CD4-positive, alpha-beta T cell treated with Interleukin-4 for 1 hour (primary cell): ENCODE data around the gene MND1.
"Not testable (repeated sequence)": the region's sequence is repeated elsewhere in the genome, so short reads cannot be mapped to it uniquely, and the experiment has no call there.

Experiments
- DNase-seq, 2 donors: peaks; one replicate each; pipeline ENCODE4 v3.0.0-alpha.2; 2020 to 2022

Gene MND1

GRCh38 chr4:153407906-153408305 is 63.4 kb downstream of the MND1 start:
- DNase-seq = no peak

GRCh38 chr4:153408932-153409331 is 64.4 kb downstream of the MND1 start:
- no peak for DNase-seq

GRCh38 chr4:153409412-153409811 is 64.9 kb downstream of the MND1 start:
- DNase-seq = no peak

- DNase-seq = no peak
These were observed 65.5 kb downstream of the MND1 start for GRCh38 chr4:153409924-153410501.

- no peak for DNase-seq
These were observed 69.4 kb downstream of the MND1 start for GRCh38 chr4:153413842-153414241.

GRCh38 chr4:153416456-153416855 is 72.0 kb downstream of the MND1 start:
- DNase-seq = not testable (repeated sequence)

- no peak for DNase-seq
These were observed 73.6 kb downstream of the MND1 start for GRCh38 chr4:153418121-153418520.

DNA sequence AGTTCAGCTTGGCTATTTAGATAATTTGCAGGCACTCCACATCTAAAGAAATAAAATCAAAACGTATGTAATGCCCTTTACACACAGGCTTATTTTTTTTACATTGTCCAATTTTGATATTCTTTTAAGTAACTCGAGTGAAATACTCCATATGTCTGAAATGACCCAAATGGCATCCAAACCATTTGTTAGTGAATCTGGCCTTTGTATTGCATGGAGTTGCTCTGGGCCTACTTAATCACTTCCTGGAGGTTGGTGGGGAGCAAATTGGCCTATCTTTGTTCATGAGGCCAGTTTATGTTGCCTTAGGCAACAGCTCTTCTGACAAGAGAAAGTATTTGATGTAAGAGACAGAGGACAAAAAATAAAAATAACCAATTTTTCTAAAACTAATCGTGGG is 74.1 kb downstream of the MND1 start:
- DNase-seq = no peak

DNA sequence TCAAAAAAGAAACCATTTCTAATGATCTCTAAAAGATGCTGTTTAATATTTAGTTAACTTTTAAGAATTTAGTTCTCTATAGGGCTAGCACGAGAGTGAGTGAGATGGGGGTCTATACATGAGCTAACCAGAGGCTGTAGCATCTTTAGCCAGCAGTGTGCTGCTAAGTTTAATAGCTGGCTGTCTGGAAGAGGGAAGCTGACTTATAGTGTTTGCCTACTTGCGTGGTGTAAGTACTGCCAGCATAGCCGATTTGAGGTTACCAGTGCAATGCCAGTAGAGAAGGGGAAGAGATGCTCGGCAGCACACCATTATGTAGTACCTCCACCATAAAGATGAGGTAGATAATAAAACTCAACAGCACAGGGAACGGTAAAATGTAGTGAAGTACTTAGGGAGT is 74.5 kb downstream of the MND1 start:
- DNase-seq = no peak

- DNase-seq = peak in 1 of 2 donors; percentile 15
These were observed 75.3 kb downstream of the MND1 start for GRCh38 chr4:153419673-153420278.

- no peak for DNase-seq
These were observed 75.9 kb downstream of the MND1 start for GRCh38 chr4:153420361-153420760.

GRCh38 chr4:153421941-153422340 is 77.5 kb downstream of the MND1 start:
- DNase-seq = no peak

DNA sequence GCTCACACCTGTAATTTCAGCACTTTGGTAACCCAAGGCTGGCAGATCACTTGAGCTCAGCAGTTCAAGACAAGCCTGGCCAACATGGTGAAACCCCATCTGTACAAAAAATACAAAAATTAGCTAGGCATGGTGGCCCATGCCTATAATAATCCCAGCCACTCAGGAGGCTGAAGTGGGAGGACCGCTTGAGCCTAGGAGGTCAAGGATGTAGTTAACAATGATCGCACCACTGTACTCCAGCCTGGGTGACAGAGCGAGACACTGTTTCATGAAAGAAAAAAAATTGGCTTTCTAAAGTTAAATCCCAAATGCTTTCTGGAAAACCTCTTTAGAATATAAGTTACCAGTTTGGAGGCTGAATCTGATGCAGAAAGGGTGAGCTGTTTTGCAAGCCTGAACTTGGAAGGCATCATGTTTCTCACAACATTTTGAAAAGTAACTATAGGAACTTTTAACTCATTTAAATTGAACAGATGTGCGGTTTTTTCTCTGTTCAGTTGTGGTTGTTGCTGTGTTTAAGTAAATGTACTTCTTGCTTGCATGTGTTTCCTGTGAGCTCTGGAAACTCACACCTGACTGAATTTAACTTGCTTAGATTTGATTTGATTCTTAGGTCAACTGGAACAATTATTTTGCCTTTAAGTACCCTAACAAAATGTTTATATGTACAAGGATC is 81.9 kb downstream of the MND1 start:
- DNase-seq = peak; percentile 16 to 57

- no peak for DNase-seq
These were observed 83.0 kb downstream of the MND1 start for GRCh38 chr4:153427363-153428071.

- DNase-seq = peak in 1 of 2 donors; percentile 24
These were observed 84.5 kb downstream of the MND1 start for GRCh38 chr4:153428941-153429475.

- DNase-seq = peak; percentile 80 to 86
These were observed 88.7 kb downstream of the MND1 start for GRCh38 chr4:153432965-153433753.

- DNase-seq = no peak
These were observed 89.2 kb downstream of the MND1 start for GRCh38 chr4:153433754-153434105.

- no peak for DNase-seq
These were observed 89.7 kb downstream of the MND1 start for GRCh38 chr4:153434190-153434589.

DNA sequence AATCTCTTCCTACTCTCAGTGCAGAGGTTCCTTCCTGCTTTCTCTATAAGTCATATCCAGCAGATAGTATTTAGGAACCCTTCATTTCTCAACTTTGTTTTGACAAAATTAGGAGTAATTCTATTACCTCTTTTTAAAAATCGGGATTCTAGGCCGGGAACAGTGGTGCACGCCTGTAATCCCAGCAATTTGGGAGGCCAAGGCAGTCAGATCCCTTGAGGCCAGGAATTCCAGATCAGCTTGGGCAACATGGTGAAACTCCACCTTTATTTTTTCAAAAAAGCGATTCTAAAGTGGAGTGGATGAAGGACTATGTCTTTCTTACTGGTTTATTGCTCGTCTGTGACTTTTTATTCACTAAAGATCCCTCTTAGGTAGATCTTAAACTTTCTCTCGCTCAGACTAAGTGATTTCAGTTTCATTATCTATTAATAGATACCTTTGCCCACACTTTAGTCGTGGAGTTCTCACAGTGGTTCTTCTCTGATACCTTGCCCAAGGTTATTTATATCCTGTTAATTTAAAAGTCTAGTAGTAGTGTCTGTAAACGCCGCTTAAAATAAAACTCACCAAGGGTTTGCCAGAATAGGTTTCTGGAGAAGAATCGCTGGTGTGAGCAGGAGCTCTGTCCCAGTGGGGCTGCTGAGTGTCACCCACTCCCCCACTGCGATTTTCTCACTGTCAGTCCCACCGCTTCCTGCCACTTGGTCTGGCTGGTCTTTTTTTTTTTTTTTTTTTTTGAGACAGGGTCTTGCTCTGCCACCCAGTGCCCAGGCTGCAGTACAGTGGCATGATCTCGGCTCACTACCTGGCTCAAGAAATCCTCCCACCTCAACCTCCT is 94.6 kb downstream of the MND1 start:
- peak; percentile 62 to 73 for DNase-seq

- no peak for DNase-seq
These were observed 95.3 kb downstream of the MND1 start for GRCh38 chr4:153439831-153440230.

DNA sequence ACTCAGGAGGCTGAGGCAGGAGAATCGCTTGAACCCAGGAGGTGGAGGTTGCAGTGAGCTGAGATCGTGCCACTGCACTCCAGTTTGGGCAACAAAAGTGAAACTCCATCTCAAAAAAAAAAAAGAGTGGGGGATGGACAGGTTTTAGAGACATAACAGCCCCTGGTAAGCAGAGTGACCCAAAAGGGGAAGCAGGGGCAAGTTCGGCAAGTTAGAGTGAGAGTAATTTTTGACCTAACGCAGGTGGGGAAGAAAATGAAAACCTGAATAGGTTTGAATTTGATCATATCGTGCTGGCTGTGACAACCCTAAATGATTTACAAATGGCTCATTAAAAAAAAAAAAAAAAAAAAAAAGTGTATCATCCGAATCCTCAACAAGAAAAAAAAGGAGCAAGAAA is 96.0 kb downstream of the MND1 start:
- DNase-seq = no peak
